Measurements from ENCODE around the gene TAX1BP1. TPM values are rescaled to one million over a fixed set of nuclear protein-coding genes. Genes with fewer than 3 reads are reported as not detected.

The TAX1BP1 gene
- total and polyA plus RNA-seq, 8 donors, result 28.3 to 64.6 (median 46.4) TPM

- no peak overlapping the region for H3K27ac ChIP-seq
- H3K4me1 ChIP-seq, result peaks cover 0 to 4% (median 0%) of the 10 kb centered on the region in 3 donors
- intact Hi-C loops (cut with DNase I), result no loop called here
- H3K27me3 ChIP-seq, result no peaks in the 10 kb centered on the region
- FAIRE-seq (no peak), DNase-seq (no peak), ATAC-seq (no peak)
- H3K9me3 ChIP-seq, result no peaks in the 10 kb centered on the region
- no peak for TF ChIP-seq CTCF (IDR thresholded peaks at IDR 0.05)
- no peaks in the 10 kb centered on the region for H3K36me3 ChIP-seq
- H3K4me3 ChIP-seq, result no peak overlapping the region
- WGBS, 2 donors, result 54 to 56% methylated on average over 2 of the region's 2 CpGs
Measured at GRCh38 chr7:27775782-27776181, 35.8 kb downstream of the TAX1BP1 start.

GRCh38 chr7:27777662-27778061 is 37.7 kb downstream of the TAX1BP1 start:
- Histone ChIP-seq H3K4me3 (no peak overlapping the region), H3K27ac (no peak overlapping the region), H3K36me3 (no peaks in the 10 kb centered on the region), H3K4me1 (peaks cover 1 to 5% (median 2%) of the 10 kb centered on the region in 3 donors), H3K9me3 (no peaks in the 10 kb centered on the region), H3K27me3 (no peaks in the 10 kb centered on the region)
- intact Hi-C loops (cut with DNase I), result no loop called here
- FAIRE-seq (no peak), ATAC-seq (no peak), DNase-seq (no peak)
- TF ChIP-seq CTCF (IDR thresholded peaks at IDR 0.05), result no peak
- 59 to 68% methylated on average over 2 of the region's 2 CpGs for WGBS, 2 donors

- peaks cover 0 to under 1% (median 0%) of the 10 kb centered on the region in 3 donors for H3K36me3 ChIP-seq
- H3K4me3 ChIP-seq, result no peak overlapping the region
- no peaks in the 10 kb centered on the region for H3K9me3 ChIP-seq
- DNase-seq (no peak), ATAC-seq (no peak), FAIRE-seq (no peak)
- no peaks in the 10 kb centered on the region for H3K27me3 ChIP-seq
- intact Hi-C loops (cut with DNase I), result no loop called here
- peaks cover 5 to 24% (median 24%) of the 10 kb centered on the region in 3 donors for H3K4me1 ChIP-seq
- H3K27ac ChIP-seq, result no peak overlapping the region
- TF ChIP-seq CTCF (IDR thresholded peaks at IDR 0.05), result no peak
Measured at GRCh38 chr7:27779873-27780272, 39.9 kb downstream of the TAX1BP1 start.

GRCh38 chr7:27781188-27781587 is 41.2 kb downstream of the TAX1BP1 start:
- 84 to 88% methylated on average over 2 of the region's 2 CpGs for WGBS, 2 donors
- ATAC-seq, result no peak
- no peaks in the 10 kb centered on the region for H3K9me3 ChIP-seq
- H3K4me3 ChIP-seq, result no peak overlapping the region
- no peak for FAIRE-seq
- H3K27ac ChIP-seq, result no peak overlapping the region
- peaks cover 0 to 11% (median 0%) of the 10 kb centered on the region in 3 donors for H3K36me3 ChIP-seq
- no peak for TF ChIP-seq CTCF (IDR thresholded peaks at IDR 0.05)
- DNase-seq, result no peak
- H3K4me1 ChIP-seq, result peaks cover 5 to 25% (median 21%) of the 10 kb centered on the region in 3 donors
- intact Hi-C loops (cut with DNase I), result no loop called here
- H3K27me3 ChIP-seq, result no peaks in the 10 kb centered on the region

GRCh38 chr7:27782849-27783248 is 42.9 kb downstream of the TAX1BP1 start:
- H3K27ac ChIP-seq, result peak overlapping the region in 1 of 4 donors; percentile 41
- DNase-seq (no peak), ATAC-seq (peak in 2 of 4 donors; percentile 34 to 43), FAIRE-seq (no peak)
- no peaks in the 10 kb centered on the region for H3K9me3 ChIP-seq
- intact Hi-C loops (cut with DNase I), result no loop called here
- peaks cover 5 to 25% (median 21%) of the 10 kb centered on the region in 3 donors for H3K4me1 ChIP-seq
- 28 to 31% methylated on average over 2 of the region's 2 CpGs for WGBS, 2 donors
- no peak for TF ChIP-seq CTCF (IDR thresholded peaks at IDR 0.05)
- H3K36me3 ChIP-seq, result peaks cover 0 to 11% (median 0%) of the 10 kb centered on the region in 3 donors
- H3K27me3 ChIP-seq, result no peaks in the 10 kb centered on the region
- no peak overlapping the region for H3K4me3 ChIP-seq
